Liver (tissue), 3 donors: ENCODE results near the gene SPACA5.

Experiments
- EGR1 ChIP-seq, 2 donors: IDR thresholded peaks; 2 replicates each; pipeline ENCODE4 v1.6.1; 2016 to 2018; ENCODE audit warnings: antibody characterized with exemption in 2 of 2, low read depth in 2 of 2
- HNF4A ChIP-seq, 2 donors: conservative IDR thresholded peaks; 2 replicates each; pipeline ENCODE4 v1.6.1; 2016; ENCODE audit warnings: antibody characterized with exemption in 2 of 2, mild to moderate bottlenecking in 2 of 2
- HNF4G ChIP-seq: IDR thresholded peaks from 2 replicates; pipeline ENCODE4 v1.6.1; 2016; ENCODE audit warnings: antibody characterized with exemption
- JUND ChIP-seq, 2 donors: IDR thresholded peaks; 2 replicates each; pipeline ENCODE4 v1.6.1; 2016; ENCODE audit warnings: antibody characterized with exemption in 2 of 2
- NR2F2 ChIP-seq: IDR thresholded peaks from 2 replicates; pipeline ENCODE4 v1.6.1; 2016; ENCODE audit warnings: antibody characterized with exemption
- RAD21 ChIP-seq, 2 donors: IDR thresholded peaks; 2 replicates each; pipeline ENCODE4 v1.6.1; 2016; ENCODE audit warnings: antibody characterized with exemption in 2 of 2, mild to moderate bottlenecking in 2 of 2
- SP1 ChIP-seq: IDR thresholded peaks from 2 replicates; pipeline ENCODE4 v1.6.1; 2018; ENCODE audit warnings: antibody characterized with exemption, mild to moderate bottlenecking
- TAF1 ChIP-seq: conservative IDR thresholded peaks from 2 replicates; pipeline ENCODE4 v1.6.1; 2016; ENCODE audit warnings: antibody characterized with exemption, mild to moderate bottlenecking
- YY1 ChIP-seq: IDR thresholded peaks from 2 replicates; pipeline ENCODE4 v1.6.1; 2016; ENCODE audit warnings: antibody characterized with exemption, mild to moderate bottlenecking
- TF ChIP-seq, protein P1 (sequence below): fragments of 150-350 bp; IDR thresholded peaks from 2 replicates; pipeline ENCODE4 v1.5.1; 2017; ENCODE audit warnings: improper control_type of control experiment, low read depth, low read length; ENCODE audit not compliant: missing input control
- TF ChIP-seq, protein P2 (sequence below): IDR thresholded peaks from 2 replicates; pipeline ENCODE4 v1.6.1; 2016; ENCODE audit warnings: antibody characterized with exemption
- TF ChIP-seq, protein P3 (sequence below): IDR thresholded peaks from 2 replicates; pipeline ENCODE4 v1.6.1; 2016; ENCODE audit warnings: antibody characterized with exemption, mild to moderate bottlenecking
- donor health status: healthy.
- donor health status: healthy.

DNA sequence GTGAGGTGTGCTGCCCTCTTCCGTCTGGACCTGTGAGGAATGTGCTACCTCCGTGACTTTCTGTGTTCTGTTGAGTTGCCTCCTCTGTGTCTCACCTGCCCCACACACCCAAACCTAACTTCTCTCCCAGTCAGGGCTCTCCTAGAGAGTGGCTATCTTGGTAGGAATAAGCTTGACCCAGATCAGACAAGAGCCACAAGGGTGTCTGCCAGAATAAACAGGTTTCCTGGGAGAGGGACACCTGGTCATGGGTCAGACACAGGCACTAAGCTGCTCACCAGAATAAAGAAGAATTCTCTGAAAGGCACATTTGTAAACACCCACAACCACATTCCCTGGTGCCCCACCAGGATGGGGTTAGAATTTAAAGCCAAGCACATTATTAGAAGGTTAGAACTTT, 14.1 kb upstream of the SPACA5 start:
- TF ChIP-seq, protein P1, sequence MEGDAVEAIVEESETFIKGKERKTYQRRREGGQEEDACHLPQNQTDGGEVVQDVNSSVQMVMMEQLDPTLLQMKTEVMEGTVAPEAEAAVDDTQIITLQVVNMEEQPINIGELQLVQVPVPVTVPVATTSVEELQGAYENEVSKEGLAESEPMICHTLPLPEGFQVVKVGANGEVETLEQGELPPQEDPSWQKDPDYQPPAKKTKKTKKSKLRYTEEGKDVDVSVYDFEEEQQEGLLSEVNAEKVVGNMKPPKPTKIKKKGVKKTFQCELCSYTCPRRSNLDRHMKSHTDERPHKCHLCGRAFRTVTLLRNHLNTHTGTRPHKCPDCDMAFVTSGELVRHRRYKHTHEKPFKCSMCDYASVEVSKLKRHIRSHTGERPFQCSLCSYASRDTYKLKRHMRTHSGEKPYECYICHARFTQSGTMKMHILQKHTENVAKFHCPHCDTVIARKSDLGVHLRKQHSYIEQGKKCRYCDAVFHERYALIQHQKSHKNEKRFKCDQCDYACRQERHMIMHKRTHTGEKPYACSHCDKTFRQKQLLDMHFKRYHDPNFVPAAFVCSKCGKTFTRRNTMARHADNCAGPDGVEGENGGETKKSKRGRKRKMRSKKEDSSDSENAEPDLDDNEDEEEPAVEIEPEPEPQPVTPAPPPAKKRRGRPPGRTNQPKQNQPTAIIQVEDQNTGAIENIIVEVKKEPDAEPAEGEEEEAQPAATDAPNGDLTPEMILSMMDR, result no peak
- TF ChIP-seq TAF1, result no peak
- TF ChIP-seq HNF4A (conservative IDR thresholded peaks at IDR 0.05), result no peak
- TF ChIP-seq JUND (IDR thresholded peaks at IDR 0.05), result no peak
- TF ChIP-seq RAD21 (IDR thresholded peaks at IDR 0.05), result no peak
- TF ChIP-seq YY1, result no peak
- TF ChIP-seq, protein P2, sequence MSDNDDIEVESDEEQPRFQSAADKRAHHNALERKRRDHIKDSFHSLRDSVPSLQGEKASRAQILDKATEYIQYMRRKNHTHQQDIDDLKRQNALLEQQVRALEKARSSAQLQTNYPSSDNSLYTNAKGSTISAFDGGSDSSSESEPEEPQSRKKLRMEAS, result no peak
- TF ChIP-seq, protein P3, sequence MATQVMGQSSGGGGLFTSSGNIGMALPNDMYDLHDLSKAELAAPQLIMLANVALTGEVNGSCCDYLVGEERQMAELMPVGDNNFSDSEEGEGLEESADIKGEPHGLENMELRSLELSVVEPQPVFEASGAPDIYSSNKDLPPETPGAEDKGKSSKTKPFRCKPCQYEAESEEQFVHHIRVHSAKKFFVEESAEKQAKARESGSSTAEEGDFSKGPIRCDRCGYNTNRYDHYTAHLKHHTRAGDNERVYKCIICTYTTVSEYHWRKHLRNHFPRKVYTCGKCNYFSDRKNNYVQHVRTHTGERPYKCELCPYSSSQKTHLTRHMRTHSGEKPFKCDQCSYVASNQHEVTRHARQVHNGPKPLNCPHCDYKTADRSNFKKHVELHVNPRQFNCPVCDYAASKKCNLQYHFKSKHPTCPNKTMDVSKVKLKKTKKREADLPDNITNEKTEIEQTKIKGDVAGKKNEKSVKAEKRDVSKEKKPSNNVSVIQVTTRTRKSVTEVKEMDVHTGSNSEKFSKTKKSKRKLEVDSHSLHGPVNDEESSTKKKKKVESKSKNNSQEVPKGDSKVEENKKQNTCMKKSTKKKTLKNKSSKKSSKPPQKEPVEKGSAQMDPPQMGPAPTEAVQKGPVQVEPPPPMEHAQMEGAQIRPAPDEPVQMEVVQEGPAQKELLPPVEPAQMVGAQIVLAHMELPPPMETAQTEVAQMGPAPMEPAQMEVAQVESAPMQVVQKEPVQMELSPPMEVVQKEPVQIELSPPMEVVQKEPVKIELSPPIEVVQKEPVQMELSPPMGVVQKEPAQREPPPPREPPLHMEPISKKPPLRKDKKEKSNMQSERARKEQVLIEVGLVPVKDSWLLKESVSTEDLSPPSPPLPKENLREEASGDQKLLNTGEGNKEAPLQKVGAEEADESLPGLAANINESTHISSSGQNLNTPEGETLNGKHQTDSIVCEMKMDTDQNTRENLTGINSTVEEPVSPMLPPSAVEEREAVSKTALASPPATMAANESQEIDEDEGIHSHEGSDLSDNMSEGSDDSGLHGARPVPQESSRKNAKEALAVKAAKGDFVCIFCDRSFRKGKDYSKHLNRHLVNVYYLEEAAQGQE, result no peak
- TF ChIP-seq HNF4G, result no peak
- no peak for TF ChIP-seq SP1
- no peak for TF ChIP-seq NR2F2
- no peak for TF ChIP-seq EGR1 (IDR thresholded peaks at IDR 0.05; ENCODE audit: low read depth in 2 of 2)
